ENCODE results near the gene ABLIM2. TPM values are rescaled to one million over a fixed set of nuclear protein-coding genes. Genes with fewer than 3 reads are reported as not detected.

ABLIM2 gene
- total RNA-seq, 4 donors from 2014 or later, result 9.2 to 24.0 (median 12.3) TPM

DNA sequence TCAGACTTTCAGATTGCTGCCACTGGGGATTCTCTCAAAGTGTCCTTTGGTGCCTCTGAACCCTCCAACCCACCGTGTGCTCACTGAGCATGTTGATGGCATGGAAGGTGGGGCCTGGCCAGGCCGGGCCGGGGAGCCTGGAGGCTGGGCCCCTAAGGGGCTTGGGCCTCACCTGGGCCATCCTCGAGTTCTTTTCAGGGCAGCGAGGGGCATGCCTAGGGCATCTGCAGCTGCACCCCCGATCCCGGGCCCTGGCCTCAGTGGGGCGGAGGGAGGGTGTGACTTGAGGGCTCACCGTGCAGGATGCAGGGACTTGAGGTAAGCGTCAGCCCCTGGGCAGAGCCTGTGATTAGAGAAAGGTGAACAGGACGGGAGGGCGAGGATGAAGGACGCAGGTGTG, 38.9 kb upstream of the ABLIM2 start:
- Histone ChIP-seq H3K27me3 (no peaks in the 10 kb centered on the region), H3K4me3 (replicated peaks in 1 of 3) (no peak overlapping the region), H3K4me1 (peaks cover 41 to 58% of the 10 kb centered on the region in 2 donors), H3K27ac (no peak overlapping the region), H3K36me3 (no peaks in the 10 kb centered on the region), H3K9me3 (no peaks in the 10 kb centered on the region)
- TF ChIP-seq CTCF (IDR thresholded peaks at IDR 0.05) (no peak), POLR2A (IDR thresholded peaks at IDR 0.05) (no peak)
- 87 to 93% methylated on average over 9 to 12 of the region's 13 CpGs for WGBS, 2 donors
- no peak for DNase-seq
- intact Hi-C loops (cut with DNase I), result no loop called here

GRCh38 chr4:8195841-8196458, 37.3 kb upstream of the ABLIM2 start:
- no peak overlapping the region for H3K4me3 ChIP-seq (replicated peaks in 1 of 3)
- intact Hi-C loops (cut with DNase I), result no loop called here
- peaks cover 31 to 45% of the 10 kb centered on the region in 2 donors for H3K4me1 ChIP-seq
- no peaks in the 10 kb centered on the region for H3K36me3 ChIP-seq
- TF ChIP-seq CTCF (IDR thresholded peaks at IDR 0.05), result no peak
- TF ChIP-seq POLR2A (IDR thresholded peaks at IDR 0.05), result no peak
- H3K27ac ChIP-seq, result no peak overlapping the region
- no peak for DNase-seq
- no peaks in the 10 kb centered on the region for H3K9me3 ChIP-seq
- no peaks in the 10 kb centered on the region for H3K27me3 ChIP-seq
- WGBS, 2 donors, result 84 to 90% methylated on average over 6 to 15 of the region's 20 CpGs

GRCh38 chr4:8195431-8195830, 36.8 kb upstream of the ABLIM2 start:
- Histone ChIP-seq H3K27me3 (no peaks in the 10 kb centered on the region), H3K9me3 (no peaks in the 10 kb centered on the region), H3K27ac (no peak overlapping the region), H3K4me1 (peaks cover 26 to 45% of the 10 kb centered on the region in 2 donors), H3K4me3 (replicated peaks in 1 of 3) (no peak overlapping the region), H3K36me3 (no peaks in the 10 kb centered on the region)
- 61 to 71% methylated on average over 7 of the region's 7 CpGs for WGBS, 2 donors
- TF ChIP-seq CTCF (IDR thresholded peaks at IDR 0.05), result no peak
- no peak for TF ChIP-seq POLR2A (IDR thresholded peaks at IDR 0.05)
- intact Hi-C loops (cut with DNase I), result no loop called here
- no peak for DNase-seq

- Histone ChIP-seq H3K4me1 (peaks cover 20 to 45% of the 10 kb centered on the region in 2 donors), H3K4me3 (replicated peaks in 1 of 3) (no peak overlapping the region), H3K27me3 (no peaks in the 10 kb centered on the region), H3K9me3 (no peaks in the 10 kb centered on the region), H3K27ac (peak overlapping the region in 1 of 3 donors; percentile 36), H3K36me3 (no peaks in the 10 kb centered on the region)
- TF ChIP-seq CTCF (IDR thresholded peaks at IDR 0.05), result no peak
- TF ChIP-seq POLR2A (IDR thresholded peaks at IDR 0.05), result no peak
- DNase-seq, result peak; percentile 48 to 52
- intact Hi-C loops (cut with DNase I), result no loop called here
- 52 to 62% methylated on average over 13 to 17 of the region's 19 CpGs for WGBS, 2 donors
Measured at GRCh38 chr4:8194306-8195242, 36.0 kb upstream of the ABLIM2 start.
